Lung (tissue), 12 donors: ENCODE results near the gene NSMCE1. TPM values are rescaled to one million over a fixed set of nuclear protein-coding genes. Genes with fewer than 3 reads are reported as not detected.
A peak's percentile ranks its signal among the peaks of the same experiment; 100 is the strongest.

Source experiments
- ATAC-seq: fragments of 200-7000 bp; cut with Tn5 transposase; one replicate; pipeline ENCODE4 v1.9.1; 2020; ENCODE audit warnings: moderate number of reproducible peaks; ENCODE audit not compliant: insufficient read depth, low FRiP score
- DNase-seq, 3 donors: peaks; one replicate each; pipeline ENCODE4 v3.0.0-alpha.2; 2013 to 2017
- H3K27ac ChIP-seq, 2 donors: one replicate each; pipeline ENCODE4 v1.5.1; 2013; ENCODE audit warnings: mild to moderate bottlenecking in 2 of 2, moderate library complexity in 2 of 2, control low read depth in 1 of 2, inconsistent platforms in 1 of 2, low read depth in 1 of 2, low read length in 1 of 2
- H3K27me3 ChIP-seq, 3 donors: one replicate each; pipeline ENCODE4 v1.5.1; 2013; ENCODE audit warnings: low read length in 2 of 3; ENCODE audit not compliant: control insufficient read depth in 3 of 3, insufficient read depth in 3 of 3
- H3K36me3 ChIP-seq, 4 donors: one replicate each; pipeline ENCODE4 v1.5.1; 2013; ENCODE audit warnings: low read length in 4 of 4, mild to moderate bottlenecking in 1 of 4, moderate library complexity in 1 of 4; ENCODE audit not compliant: control insufficient read depth in 4 of 4, insufficient read depth in 4 of 4
- H3K4me1 ChIP-seq, 5 donors: one replicate each; pipeline ENCODE4 v1.5.1; 2013; ENCODE audit warnings: low read length in 5 of 5, mild to moderate bottlenecking in 2 of 5, moderate library complexity in 1 of 5; ENCODE audit not compliant: control insufficient read depth in 5 of 5, insufficient read depth in 5 of 5
- H3K4me3 ChIP-seq: one replicate; pipeline ENCODE4 v1.5.1; 2013; ENCODE audit warnings: mild to moderate bottlenecking, control low read depth, moderate library complexity
- H3K9ac ChIP-seq, 2 donors: one replicate each; pipeline ENCODE4 v1.5.1; 2013; ENCODE audit warnings: low read length in 2 of 2, control low read depth in 1 of 2; ENCODE audit not compliant: insufficient read depth in 1 of 2
- H3K9me3 ChIP-seq, 4 donors: one replicate each; pipeline ENCODE4 v1.5.1; 2013; ENCODE audit warnings: low read length in 3 of 4, mild to moderate bottlenecking in 1 of 4, moderate library complexity in 1 of 4; ENCODE audit not compliant: control insufficient read depth in 4 of 4, insufficient read depth in 3 of 4
- CTCF ChIP-seq: IDR thresholded peaks from 2 replicates; pipeline ENCODE4 v1.5.1; 2012; ENCODE audit warnings: mild to moderate bottlenecking; ENCODE audit errors: control extremely low read depth, extremely low read depth
- WGBS, 2 donors: extraction: QIAGEN DNeasy Blood & Tissue Kit; methylation state at CpG; one replicate each; pipeline ENCODE4 v1.1.7; 2013; 5-methylcytosine and 5-hydroxymethylcytosine counted together
- polyA plus RNA-seq, 2 donors: library from polyadenylated mRNA; stranded (reverse); fragments of 200-250 nt; gene quantifications; one replicate each; pipeline ENCODE4 v1.2.1, GENCODE V29; 2013
- total RNA-seq, 2 donors: library from RNA; depleted of rRNA in 1 of 2; stranded (reverse); fragments of >200 nt in 1 of 2; gene quantifications; one replicate each; pipeline ENCODE4 v1.2.1, GENCODE V29; 2014 to 2021
- donor health status: control.
- donor health status: control.
- donor health status: Bipolar disorder and iron deficiency.
- donor health status: healthy.
- donor health status: DM: yes; HTN: yes; CAD: no.

The NSMCE1 gene
- total and polyA plus RNA-seq, 4 donors, result 37.4 to 75.4 (median 57.2) TPM

- no peak overlapping the region for H3K9ac ChIP-seq
- ATAC-seq (no peak), DNase-seq (no peak)
- peak overlapping the region; percentile 30 to 95 for H3K27ac ChIP-seq
- 89 to 93% methylated on average over 11 of the region's 11 CpGs for WGBS, 2 donors
- no peaks in the 10 kb centered on the region for H3K27me3 ChIP-seq
- H3K36me3 ChIP-seq, result peaks cover 0 to 1% (median 0%) of the 10 kb centered on the region in 4 donors
- H3K4me3 ChIP-seq, result no peak overlapping the region
- peaks cover 0 to 54% (median 35%) of the 10 kb centered on the region in 5 donors for H3K4me1 ChIP-seq
- TF ChIP-seq CTCF, result no peak
- H3K9me3 ChIP-seq, result no peaks in the 10 kb centered on the region
Measured at GRCh38 chr16:27243725-27244362, 24.7 kb downstream of the NSMCE1 start.

GRCh38 chr16:27242868-27243590, 25.5 kb downstream of the NSMCE1 start:
- Histone ChIP-seq H3K36me3 (peaks cover 0 to 1% (median 0%) of the 10 kb centered on the region in 4 donors), H3K27ac (peak overlapping the region; percentile 30 to 95), H3K4me1 (peaks cover 0 to 58% (median 35%) of the 10 kb centered on the region in 5 donors), H3K9me3 (no peaks in the 10 kb centered on the region), H3K9ac (peak overlapping the region in 1 of 2 donors; percentile 43), H3K27me3 (no peaks in the 10 kb centered on the region), H3K4me3 (no peak overlapping the region)
- DNase-seq (peak; percentile 76 to 85 (median 82)), ATAC-seq (peak; percentile 41)
- 8 to 28% methylated on average over 13 of the region's 13 CpGs for WGBS, 2 donors
- no peak for TF ChIP-seq CTCF

- 61 to 70% methylated on average over 2 of the region's 2 CpGs for WGBS, 2 donors
- H3K9me3 ChIP-seq, result no peaks in the 10 kb centered on the region
- TF ChIP-seq CTCF, result no peak
- DNase-seq (no peak), ATAC-seq (no peak)
- H3K9ac ChIP-seq, result peak overlapping the region in 1 of 2 donors; percentile 43
- peaks cover 0 to 64% (median 39%) of the 10 kb centered on the region in 5 donors for H3K4me1 ChIP-seq
- H3K27me3 ChIP-seq, result no peaks in the 10 kb centered on the region
- H3K36me3 ChIP-seq, result peaks cover 0 to 1% (median 0%) of the 10 kb centered on the region in 4 donors
- peak overlapping the region in 1 of 2 donors; percentile 95 for H3K27ac ChIP-seq
- H3K4me3 ChIP-seq, result no peak overlapping the region
Measured at GRCh38 chr16:27242398-27242797, 26.2 kb downstream of the NSMCE1 start.
